ENCODE data around the gene CUL1.
A peak's percentile ranks its signal among the peaks of the same experiment; 100 is the strongest.

CUL1 gene

DNA sequence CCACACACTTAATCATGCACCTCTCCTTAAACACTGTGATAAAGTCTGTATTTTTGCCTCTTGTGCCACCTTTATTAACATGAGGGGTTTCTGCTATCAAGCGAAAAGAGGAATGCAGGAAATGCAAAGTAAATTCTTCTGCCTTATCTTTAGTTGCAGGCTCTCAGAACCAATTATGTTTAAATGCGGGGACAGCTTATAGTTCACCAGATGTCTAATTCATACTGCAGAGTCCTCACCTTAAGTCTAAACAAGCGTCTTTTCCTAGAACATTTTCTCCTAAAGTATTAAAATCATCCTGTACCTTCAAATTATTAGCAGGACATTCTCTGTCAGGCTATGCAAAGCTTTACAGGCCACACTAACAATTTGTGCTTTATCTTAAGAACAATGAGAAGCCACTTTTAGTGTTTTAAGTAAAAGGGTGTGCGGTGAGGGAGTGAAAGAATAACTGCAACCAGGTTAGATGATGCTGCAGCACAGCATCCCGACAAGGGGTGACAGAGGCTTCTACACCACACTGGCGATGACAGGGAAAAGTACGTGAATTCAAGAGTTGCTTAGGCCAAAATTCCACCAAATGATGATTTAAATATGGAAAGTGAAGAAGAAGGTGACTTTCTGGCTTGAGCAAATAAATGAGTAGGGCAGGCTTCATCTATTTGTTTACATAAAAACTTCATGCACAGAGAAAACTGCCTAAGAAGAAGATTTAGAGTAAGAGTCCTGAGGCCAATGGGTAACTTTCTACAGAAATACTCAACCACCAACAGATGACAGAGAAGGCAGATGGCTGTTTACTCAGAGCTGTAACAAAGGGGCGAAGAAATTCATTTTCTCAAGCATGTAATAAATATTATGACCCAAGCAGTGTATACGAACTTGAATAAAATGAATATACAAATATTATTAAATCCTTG, 149.4 kb downstream of the CUL1 start:
- TF ChIP-seq POLR2AphosphoS5 (IDR thresholded peaks at IDR 0.05; ENCODE audit: low read depth, low read length) (no peak), POLR2A (IDR thresholded peaks at IDR 0.05; ENCODE audit: low read depth, low read length) (no peak), TAF1 (IDR thresholded peaks at IDR 0.05; ENCODE audit: borderline replicate concordance, low read depth, low read length) (no peak)
- peak; percentile 66 for FAIRE-seq
- DNase-seq (ENCODE audit: insufficient read length), result no peak

DNA sequence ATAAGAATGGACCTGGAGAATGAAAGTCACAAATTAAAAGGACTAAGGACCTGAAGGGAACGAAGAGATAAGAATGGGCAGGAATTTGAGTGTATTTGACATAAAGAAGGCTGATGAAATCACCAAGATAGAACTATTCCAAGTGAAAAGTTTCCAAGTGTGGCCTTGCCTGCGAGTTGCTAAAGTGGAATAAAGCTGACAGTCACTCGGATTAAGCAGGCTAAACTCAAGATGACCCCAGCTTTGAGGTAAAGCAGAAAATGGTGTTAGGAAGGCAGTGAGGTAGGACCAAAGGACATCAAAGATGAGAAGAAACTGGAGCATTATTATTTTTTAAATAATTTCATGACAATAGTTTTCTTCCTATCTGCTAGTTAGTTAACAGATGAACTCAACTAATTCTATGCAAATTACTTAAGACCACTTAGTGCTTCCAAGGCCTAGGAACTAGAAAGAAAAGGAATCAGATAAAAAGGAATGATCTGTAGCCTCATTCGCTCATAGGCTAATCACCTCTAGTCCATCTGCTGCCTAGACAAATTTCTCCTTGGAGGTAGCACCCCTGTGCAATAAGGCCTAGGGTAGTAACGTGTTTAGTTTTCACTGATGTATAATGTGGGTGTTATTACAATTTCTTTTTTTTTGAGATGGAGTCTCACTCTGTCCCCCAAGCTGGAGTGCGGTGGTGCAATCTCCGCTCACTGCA, 150.8 kb downstream of the CUL1 start:
- TF ChIP-seq POLR2AphosphoS5 (IDR thresholded peaks at IDR 0.05; ENCODE audit: low read depth, low read length) (no peak), TAF1 (IDR thresholded peaks at IDR 0.05; ENCODE audit: borderline replicate concordance, low read depth, low read length) (no peak), POLR2A (IDR thresholded peaks at IDR 0.05; ENCODE audit: low read depth, low read length) (no peak)
- no peak for DNase-seq (ENCODE audit: insufficient read length)
- FAIRE-seq, result no peak

DNA sequence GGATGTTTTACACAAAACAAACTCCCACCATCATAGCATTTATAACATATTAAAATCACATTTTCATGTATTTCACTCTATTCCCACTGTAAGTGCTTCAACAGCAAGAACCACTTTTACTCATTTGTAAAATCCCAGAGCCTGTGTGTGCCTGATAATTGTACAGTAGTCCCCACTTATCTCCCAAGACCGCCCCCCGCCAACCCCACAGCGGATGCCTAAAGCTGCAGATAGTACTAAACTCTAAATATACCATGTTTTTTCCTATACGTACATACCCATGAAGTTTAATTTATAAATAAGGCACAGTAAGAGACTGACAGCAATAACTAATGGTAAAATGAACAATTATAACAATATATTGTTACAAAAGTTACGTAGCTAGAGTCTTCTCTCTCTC, 151.9 kb downstream of the CUL1 start:
- DNase-seq (ENCODE audit: insufficient read length) (no peak), FAIRE-seq (no peak)
- no peak for TF ChIP-seq TAF1 (IDR thresholded peaks at IDR 0.05; ENCODE audit: borderline replicate concordance, low read depth, low read length)
- no peak for TF ChIP-seq POLR2A (IDR thresholded peaks at IDR 0.05; ENCODE audit: low read depth, low read length)
- no peak for TF ChIP-seq POLR2AphosphoS5 (IDR thresholded peaks at IDR 0.05; ENCODE audit: low read depth, low read length)
